ENCODE results near the gene CR1L. TPM values are rescaled to one million over a fixed set of nuclear protein-coding genes. Genes with fewer than 3 reads are reported as not detected.

The CR1L gene
- total RNA-seq, 1 experiment from 2014 or later, result 13.7 TPM

DNA sequence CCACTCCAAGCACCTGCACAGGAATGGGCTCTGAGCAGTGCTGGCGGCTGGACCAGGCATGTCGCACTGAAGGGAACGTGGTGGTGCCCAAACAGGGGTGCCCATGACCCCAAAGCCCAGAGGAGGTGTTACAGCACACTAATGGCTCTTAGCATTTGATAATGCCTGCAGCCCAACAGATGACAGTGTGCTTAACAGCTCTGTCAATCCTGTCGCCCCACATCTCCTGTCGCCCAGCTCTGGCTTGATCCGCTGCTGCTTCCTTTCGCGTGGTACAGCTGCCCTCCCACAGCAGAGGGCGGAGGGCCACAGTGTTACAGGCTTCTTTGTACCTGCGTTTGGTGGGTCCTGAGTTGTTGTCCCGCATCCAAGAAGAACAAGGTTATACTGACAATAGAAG lies 32.2 kb upstream of the CR1L start:
- peaks cover 19% of the 10 kb centered on the region for H3K36me3 Mint-ChIP-seq
- H3K4me1 Mint-ChIP-seq, result no peaks in the 10 kb centered on the region
- CTCF ChIA-PET, result no interaction called here
- TF ChIP-seq, protein P1, sequence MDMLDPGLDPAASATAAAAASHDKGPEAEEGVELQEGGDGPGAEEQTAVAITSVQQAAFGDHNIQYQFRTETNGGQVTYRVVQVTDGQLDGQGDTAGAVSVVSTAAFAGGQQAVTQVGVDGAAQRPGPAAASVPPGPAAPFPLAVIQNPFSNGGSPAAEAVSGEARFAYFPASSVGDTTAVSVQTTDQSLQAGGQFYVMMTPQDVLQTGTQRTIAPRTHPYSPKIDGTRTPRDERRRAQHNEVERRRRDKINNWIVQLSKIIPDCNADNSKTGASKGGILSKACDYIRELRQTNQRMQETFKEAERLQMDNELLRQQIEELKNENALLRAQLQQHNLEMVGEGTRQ (CRISPR knock-in tag; IDR thresholded peaks at IDR 0.05), result no peak
- TF ChIP-seq, protein P2, sequence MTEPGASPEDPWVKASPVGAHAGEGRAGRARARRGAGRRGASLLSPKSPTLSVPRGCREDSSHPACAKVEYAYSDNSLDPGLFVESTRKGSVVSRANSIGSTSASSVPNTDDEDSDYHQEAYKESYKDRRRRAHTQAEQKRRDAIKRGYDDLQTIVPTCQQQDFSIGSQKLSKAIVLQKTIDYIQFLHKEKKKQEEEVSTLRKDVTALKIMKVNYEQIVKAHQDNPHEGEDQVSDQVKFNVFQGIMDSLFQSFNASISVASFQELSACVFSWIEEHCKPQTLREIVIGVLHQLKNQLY (CRISPR knock-in tag; IDR thresholded peaks at IDR 0.05), result no peak
- no peak for TF ChIP-seq RELA (CRISPR knock-in tag; IDR thresholded peaks at IDR 0.05; ENCODE audit: borderline replicate concordance)
- TF ChIP-seq, protein P3, sequence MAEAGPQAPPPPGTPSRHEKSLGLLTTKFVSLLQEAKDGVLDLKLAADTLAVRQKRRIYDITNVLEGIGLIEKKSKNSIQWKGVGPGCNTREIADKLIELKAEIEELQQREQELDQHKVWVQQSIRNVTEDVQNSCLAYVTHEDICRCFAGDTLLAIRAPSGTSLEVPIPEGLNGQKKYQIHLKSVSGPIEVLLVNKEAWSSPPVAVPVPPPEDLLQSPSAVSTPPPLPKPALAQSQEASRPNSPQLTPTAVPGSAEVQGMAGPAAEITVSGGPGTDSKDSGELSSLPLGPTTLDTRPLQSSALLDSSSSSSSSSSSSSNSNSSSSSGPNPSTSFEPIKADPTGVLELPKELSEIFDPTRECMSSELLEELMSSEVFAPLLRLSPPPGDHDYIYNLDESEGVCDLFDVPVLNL (CRISPR knock-in tag; IDR thresholded peaks at IDR 0.05; ENCODE audit: borderline replicate concordance, low read depth), result no peak
- no peak for TF ChIP-seq TEAD4 (CRISPR knock-in tag; IDR thresholded peaks at IDR 0.05)
- TF ChIP-seq ZNF671 (CRISPR knock-in tag; IDR thresholded peaks at IDR 0.05), result no peak
- TF ChIP-seq, protein P4, sequence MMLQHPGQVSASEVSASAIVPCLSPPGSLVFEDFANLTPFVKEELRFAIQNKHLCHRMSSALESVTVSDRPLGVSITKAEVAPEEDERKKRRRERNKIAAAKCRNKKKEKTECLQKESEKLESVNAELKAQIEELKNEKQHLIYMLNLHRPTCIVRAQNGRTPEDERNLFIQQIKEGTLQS (CRISPR knock-in tag; conservative IDR thresholded peaks at IDR 0.05), result no peak
- no peak for TF ChIP-seq NR3C1 (CRISPR knock-in tag; conservative IDR thresholded peaks at IDR 0.05; ENCODE audit: low read depth)
- no peak for TF ChIP-seq FOXK1 (CRISPR knock-in tag; IDR thresholded peaks at IDR 0.05)
- no peak for TF ChIP-seq SMAD4 (CRISPR knock-in tag; IDR thresholded peaks at IDR 0.05)
- no peak for TF ChIP-seq SP1 (CRISPR knock-in tag; conservative IDR thresholded peaks at IDR 0.05)
- no peak for TF ChIP-seq HMGA2 (CRISPR knock-in tag; IDR thresholded peaks at IDR 0.05)
- no peak for TF ChIP-seq ZNF219 (CRISPR knock-in tag; IDR thresholded peaks at IDR 0.05; ENCODE audit: borderline replicate concordance)
- POLR2A ChIA-PET, result no interaction called here
- DNase-seq (ENCODE audit: low spot score) (no peak), ATAC-seq (no peak)
- H3K4me3 Mint-ChIP-seq, result no peak overlapping the region
- H3K27ac Mint-ChIP-seq, result no peak overlapping the region
- no peaks in the 10 kb centered on the region; the same call in 1 of the 2 replicates for H3K27me3 Mint-ChIP-seq (ENCODE audit: low read depth)
- peaks cover 20% of the 10 kb centered on the region for H3K9me3 Mint-ChIP-seq

DNA sequence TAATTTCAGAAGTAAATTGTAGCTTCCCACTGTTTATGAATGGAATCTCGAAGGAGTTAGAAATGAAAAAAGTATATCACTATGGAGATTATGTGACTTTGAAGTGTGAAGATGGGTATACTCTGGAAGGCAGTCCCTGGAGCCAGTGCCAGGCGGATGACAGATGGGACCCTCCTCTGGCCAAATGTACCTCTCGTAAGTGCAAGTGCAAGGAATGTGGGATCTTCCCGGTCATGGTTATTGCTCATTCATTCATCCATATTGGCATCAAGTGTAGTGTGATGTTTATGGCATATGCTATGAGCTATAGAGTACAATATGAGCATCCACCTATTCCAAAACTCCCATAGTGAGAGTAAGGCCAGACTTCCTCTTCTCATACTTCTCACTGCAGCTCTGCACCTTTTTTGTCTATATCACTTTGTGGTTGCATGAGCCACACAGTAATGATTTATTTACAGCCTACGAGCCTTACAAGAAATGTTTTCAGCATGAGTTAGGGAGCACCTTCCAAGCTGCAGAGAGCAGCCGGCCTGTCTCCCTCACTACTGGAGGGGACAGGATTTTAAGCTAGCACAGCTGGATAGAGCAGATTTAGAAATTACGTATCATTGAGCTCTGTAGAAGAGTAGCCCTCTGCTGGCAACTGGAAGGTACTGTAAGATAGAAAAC lies 24.9 kb upstream of the CR1L start:
- Mint-ChIP-seq H3K27ac (no peak overlapping the region; the same call in 1 of the 2 replicates), H3K27me3 (ENCODE audit: low read depth) (no peaks in the 10 kb centered on the region), H3K4me3 (no peak overlapping the region), H3K36me3 (peaks cover 3% of the 10 kb centered on the region), H3K4me1 (peaks cover 15% of the 10 kb centered on the region), H3K9me3 (peaks cover 3% of the 10 kb centered on the region)
- TF ChIP-seq GABPB1 (CRISPR knock-in tag; IDR thresholded peaks at IDR 0.05), result no peak
- no peak for TF ChIP-seq FOXP1 (CRISPR knock-in tag; IDR thresholded peaks at IDR 0.05; ENCODE audit: borderline replicate concordance)
- TF ChIP-seq, protein P5, sequence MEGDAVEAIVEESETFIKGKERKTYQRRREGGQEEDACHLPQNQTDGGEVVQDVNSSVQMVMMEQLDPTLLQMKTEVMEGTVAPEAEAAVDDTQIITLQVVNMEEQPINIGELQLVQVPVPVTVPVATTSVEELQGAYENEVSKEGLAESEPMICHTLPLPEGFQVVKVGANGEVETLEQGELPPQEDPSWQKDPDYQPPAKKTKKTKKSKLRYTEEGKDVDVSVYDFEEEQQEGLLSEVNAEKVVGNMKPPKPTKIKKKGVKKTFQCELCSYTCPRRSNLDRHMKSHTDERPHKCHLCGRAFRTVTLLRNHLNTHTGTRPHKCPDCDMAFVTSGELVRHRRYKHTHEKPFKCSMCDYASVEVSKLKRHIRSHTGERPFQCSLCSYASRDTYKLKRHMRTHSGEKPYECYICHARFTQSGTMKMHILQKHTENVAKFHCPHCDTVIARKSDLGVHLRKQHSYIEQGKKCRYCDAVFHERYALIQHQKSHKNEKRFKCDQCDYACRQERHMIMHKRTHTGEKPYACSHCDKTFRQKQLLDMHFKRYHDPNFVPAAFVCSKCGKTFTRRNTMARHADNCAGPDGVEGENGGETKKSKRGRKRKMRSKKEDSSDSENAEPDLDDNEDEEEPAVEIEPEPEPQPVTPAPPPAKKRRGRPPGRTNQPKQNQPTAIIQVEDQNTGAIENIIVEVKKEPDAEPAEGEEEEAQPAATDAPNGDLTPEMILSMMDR (IDR thresholded peaks at IDR 0.05), result peak; percentile 66
- no peak for DNase-seq (ENCODE audit: low spot score)
- ATAC-seq, result peak; percentile 98
- POLR2A ChIA-PET, result no interaction called here
- CTCF ChIA-PET, result interaction anchor here (0.7 to 3.3 kb wide), 24 partner anchors 8 to 642 kb away, joined by 3 to 25 read pairs (median 4); partner anchors contain the start of gene CD46

DNA sequence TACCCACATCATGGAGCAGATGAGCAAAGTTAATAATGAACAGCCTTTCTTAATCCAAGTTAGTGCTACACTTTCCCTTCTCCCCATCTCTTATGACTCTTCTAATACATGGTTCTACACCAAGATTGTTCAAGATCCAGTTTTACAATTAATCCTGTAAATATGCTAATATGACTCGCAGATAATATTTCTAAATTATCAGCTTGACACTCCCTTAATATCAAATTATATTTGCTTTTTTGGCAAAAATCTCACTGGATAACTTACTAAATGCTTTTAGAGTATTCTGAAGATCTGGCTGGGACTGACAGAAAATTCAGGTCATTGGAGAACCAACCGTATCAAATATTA lies 24.4 kb upstream of the CR1L start:
- H3K27ac Mint-ChIP-seq, result no peak overlapping the region
- H3K4me1 Mint-ChIP-seq, result peaks cover 15% of the 10 kb centered on the region
- peaks cover 8% of the 10 kb centered on the region for H3K36me3 Mint-ChIP-seq
- H3K4me3 Mint-ChIP-seq, result no peak overlapping the region
- peaks cover 8% of the 10 kb centered on the region for H3K9me3 Mint-ChIP-seq
- POLR2A ChIA-PET, result no interaction called here
- H3K27me3 Mint-ChIP-seq (ENCODE audit: low read depth), result no peaks in the 10 kb centered on the region
- DNase-seq (ENCODE audit: low spot score) (no peak), ATAC-seq (no peak)
- CTCF ChIA-PET, result interaction anchor here (0.7 to 3.3 kb wide), 24 partner anchors 8 to 642 kb away, joined by 3 to 25 read pairs (median 4); partner anchors contain the start of gene CD46
- TF ChIP-seq, protein P6, sequence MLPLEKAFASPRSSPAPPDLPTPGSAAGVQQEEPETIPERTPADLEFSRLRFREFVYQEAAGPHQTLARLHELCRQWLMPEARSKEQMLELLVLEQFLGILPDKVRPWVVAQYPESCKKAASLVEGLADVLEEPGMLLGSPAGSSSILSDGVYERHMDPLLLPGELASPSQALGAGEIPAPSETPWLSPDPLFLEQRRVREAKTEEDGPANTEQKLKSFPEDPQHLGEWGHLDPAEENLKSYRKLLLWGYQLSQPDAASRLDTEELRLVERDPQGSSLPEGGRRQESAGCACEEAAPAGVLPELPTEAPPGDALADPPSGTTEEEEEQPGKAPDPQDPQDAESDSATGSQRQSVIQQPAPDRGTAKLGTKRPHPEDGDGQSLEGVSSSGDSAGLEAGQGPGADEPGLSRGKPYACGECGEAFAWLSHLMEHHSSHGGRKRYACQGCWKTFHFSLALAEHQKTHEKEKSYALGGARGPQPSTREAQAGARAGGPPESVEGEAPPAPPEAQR (CRISPR knock-in tag; IDR thresholded peaks at IDR 0.05), result no peak
- TF ChIP-seq, protein P7, sequence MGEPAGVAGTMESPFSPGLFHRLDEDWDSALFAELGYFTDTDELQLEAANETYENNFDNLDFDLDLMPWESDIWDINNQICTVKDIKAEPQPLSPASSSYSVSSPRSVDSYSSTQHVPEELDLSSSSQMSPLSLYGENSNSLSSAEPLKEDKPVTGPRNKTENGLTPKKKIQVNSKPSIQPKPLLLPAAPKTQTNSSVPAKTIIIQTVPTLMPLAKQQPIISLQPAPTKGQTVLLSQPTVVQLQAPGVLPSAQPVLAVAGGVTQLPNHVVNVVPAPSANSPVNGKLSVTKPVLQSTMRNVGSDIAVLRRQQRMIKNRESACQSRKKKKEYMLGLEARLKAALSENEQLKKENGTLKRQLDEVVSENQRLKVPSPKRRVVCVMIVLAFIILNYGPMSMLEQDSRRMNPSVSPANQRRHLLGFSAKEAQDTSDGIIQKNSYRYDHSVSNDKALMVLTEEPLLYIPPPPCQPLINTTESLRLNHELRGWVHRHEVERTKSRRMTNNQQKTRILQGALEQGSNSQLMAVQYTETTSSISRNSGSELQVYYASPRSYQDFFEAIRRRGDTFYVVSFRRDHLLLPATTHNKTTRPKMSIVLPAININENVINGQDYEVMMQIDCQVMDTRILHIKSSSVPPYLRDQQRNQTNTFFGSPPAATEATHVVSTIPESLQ (CRISPR knock-in tag; IDR thresholded peaks at IDR 0.05), result no peak
- TF ChIP-seq ELF4 (CRISPR knock-in tag; IDR thresholded peaks at IDR 0.05; ENCODE audit: low read depth) (no peak), ZNF416 (CRISPR knock-in tag; IDR thresholded peaks at IDR 0.05) (no peak), ATF1 (CRISPR knock-in tag; IDR thresholded peaks at IDR 0.05) (no peak), ZNF121 (CRISPR knock-in tag; IDR thresholded peaks at IDR 0.05) (no peak), JUN (CRISPR knock-in tag; IDR thresholded peaks at IDR 0.05) (no peak), ETV6 (CRISPR knock-in tag; IDR thresholded peaks at IDR 0.05) (no peak)
- TF ChIP-seq, protein P8, sequence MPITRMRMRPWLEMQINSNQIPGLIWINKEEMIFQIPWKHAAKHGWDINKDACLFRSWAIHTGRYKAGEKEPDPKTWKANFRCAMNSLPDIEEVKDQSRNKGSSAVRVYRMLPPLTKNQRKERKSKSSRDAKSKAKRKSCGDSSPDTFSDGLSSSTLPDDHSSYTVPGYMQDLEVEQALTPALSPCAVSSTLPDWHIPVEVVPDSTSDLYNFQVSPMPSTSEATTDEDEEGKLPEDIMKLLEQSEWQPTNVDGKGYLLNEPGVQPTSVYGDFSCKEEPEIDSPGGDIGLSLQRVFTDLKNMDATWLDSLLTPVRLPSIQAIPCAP (CRISPR knock-in tag; IDR thresholded peaks at IDR 0.05), result no peak

Data from WTC11 (cell line).